Measurements from ENCODE around the gene CDH12. TPM values are rescaled to one million over a fixed set of nuclear protein-coding genes. Genes with fewer than 3 reads are reported as not detected.

The CDH12 gene
- total RNA-seq, 1 donor from 2014 or later = 23.5 TPM

- peaks cover 2% of the 10 kb centered on the region for H3K9me3 Mint-ChIP-seq (ENCODE audit: unreplicated experiment)
- TF ChIP-seq CTCF (IDR thresholded peaks at IDR 0.05; ENCODE audit: partially characterized antibody, unreplicated experiment) = no peak
- H3K4me1 Mint-ChIP-seq (ENCODE audit: low read depth, unreplicated experiment) = peaks cover 2% of the 10 kb centered on the region
- H3K27me3 Mint-ChIP-seq (ENCODE audit: unreplicated experiment) = no peaks in the 10 kb centered on the region
- no peaks in the 10 kb centered on the region for H3K36me3 Mint-ChIP-seq (ENCODE audit: unreplicated experiment)
- no peak for DNase-seq
- no peak overlapping the region for H3K27ac Mint-ChIP-seq (ENCODE audit: unreplicated experiment)
- no peak overlapping the region for H3K4me3 Mint-ChIP-seq (ENCODE audit: unreplicated experiment)
Observed at GRCh38 chr5:22391956-22392355, 461.2 kb downstream of the CDH12 start.

GRCh38 chr5:22390888-22391287, 462.3 kb downstream of the CDH12 start:
- H3K27me3 Mint-ChIP-seq (ENCODE audit: unreplicated experiment) = no peaks in the 10 kb centered on the region
- no peaks in the 10 kb centered on the region for H3K4me1 Mint-ChIP-seq (ENCODE audit: low read depth, unreplicated experiment)
- no peak for DNase-seq
- H3K4me3 Mint-ChIP-seq (ENCODE audit: unreplicated experiment) = no peak overlapping the region
- peaks cover 2% of the 10 kb centered on the region for H3K9me3 Mint-ChIP-seq (ENCODE audit: unreplicated experiment)
- no peak for TF ChIP-seq CTCF (IDR thresholded peaks at IDR 0.05; ENCODE audit: partially characterized antibody, unreplicated experiment)
- no peak overlapping the region for H3K27ac Mint-ChIP-seq (ENCODE audit: unreplicated experiment)
- no peaks in the 10 kb centered on the region for H3K36me3 Mint-ChIP-seq (ENCODE audit: unreplicated experiment)

GRCh38 chr5:22372826-22373660, 480.1 kb downstream of the CDH12 start:
- no peaks in the 10 kb centered on the region for H3K9me3 Mint-ChIP-seq (ENCODE audit: unreplicated experiment)
- no peaks in the 10 kb centered on the region for H3K4me1 Mint-ChIP-seq (ENCODE audit: low read depth, unreplicated experiment)
- DNase-seq = no peak
- no peak overlapping the region for H3K4me3 Mint-ChIP-seq (ENCODE audit: unreplicated experiment)
- no peak overlapping the region for H3K27ac Mint-ChIP-seq (ENCODE audit: unreplicated experiment)
- H3K36me3 Mint-ChIP-seq (ENCODE audit: unreplicated experiment) = no peaks in the 10 kb centered on the region
- no peaks in the 10 kb centered on the region for H3K27me3 Mint-ChIP-seq (ENCODE audit: unreplicated experiment)
- TF ChIP-seq CTCF (IDR thresholded peaks at IDR 0.05; ENCODE audit: partially characterized antibody, unreplicated experiment) = no peak

- Mint-ChIP-seq H3K27ac (ENCODE audit: unreplicated experiment) (no peak overlapping the region), H3K9me3 (ENCODE audit: unreplicated experiment) (no peaks in the 10 kb centered on the region), H3K27me3 (ENCODE audit: unreplicated experiment) (no peaks in the 10 kb centered on the region), H3K4me1 (ENCODE audit: low read depth, unreplicated experiment) (no peaks in the 10 kb centered on the region), H3K36me3 (ENCODE audit: unreplicated experiment) (no peaks in the 10 kb centered on the region), H3K4me3 (ENCODE audit: unreplicated experiment) (no peak overlapping the region)
- no peak for TF ChIP-seq CTCF (IDR thresholded peaks at IDR 0.05; ENCODE audit: partially characterized antibody, unreplicated experiment)
- no peak for DNase-seq
Observed at GRCh38 chr5:22372376-22372775, 480.8 kb downstream of the CDH12 start.

GRCh38 chr5:22354956-22355355, 498.2 kb downstream of the CDH12 start:
- no peak for TF ChIP-seq CTCF (IDR thresholded peaks at IDR 0.05; ENCODE audit: partially characterized antibody, unreplicated experiment)
- DNase-seq = no peak
- Mint-ChIP-seq H3K27ac (ENCODE audit: unreplicated experiment) (no peak overlapping the region), H3K9me3 (ENCODE audit: unreplicated experiment) (no peaks in the 10 kb centered on the region), H3K36me3 (ENCODE audit: unreplicated experiment) (no peaks in the 10 kb centered on the region), H3K4me1 (ENCODE audit: low read depth, unreplicated experiment) (peaks cover 7% of the 10 kb centered on the region), H3K4me3 (ENCODE audit: unreplicated experiment) (no peak overlapping the region), H3K27me3 (ENCODE audit: unreplicated experiment) (no peaks in the 10 kb centered on the region)
